GM18519 (cell line): ENCODE data around the gene VWA7.
"Not testable (repeated sequence)": the region's sequence is repeated elsewhere in the genome, so short reads cannot be mapped to it uniquely, and the experiment has no call there.

Source experiments
- ATAC-seq: cut with Tn5 transposase; IDR thresholded peaks from one replicate; pipeline ENCODE4 v1.9.1; 2021; ENCODE audit warnings: mild to moderate bottlenecking, moderate library complexity; ENCODE audit not compliant: unreplicated experiment, low FRiP score

The VWA7 gene

GRCh38 chr6:31776989-31777666 is at the start of gene VWA7:
VWA7 (minus strand) TSS chr6:31777328; CDS start chr6:31776779, 549 bp downstream.
- ATAC-seq, result no peak

GRCh38 chr6:31826793-31827285 is 49.7 kb upstream of the VWA7 start:
- no peak for ATAC-seq

- no peak for ATAC-seq
Measured at GRCh38 chr6:31825553-31825952, 48.4 kb upstream of the VWA7 start.

GRCh38 chr6:31823592-31824196 is 46.6 kb upstream of the VWA7 start:
- ATAC-seq, result not testable (repeated sequence)

DNA sequence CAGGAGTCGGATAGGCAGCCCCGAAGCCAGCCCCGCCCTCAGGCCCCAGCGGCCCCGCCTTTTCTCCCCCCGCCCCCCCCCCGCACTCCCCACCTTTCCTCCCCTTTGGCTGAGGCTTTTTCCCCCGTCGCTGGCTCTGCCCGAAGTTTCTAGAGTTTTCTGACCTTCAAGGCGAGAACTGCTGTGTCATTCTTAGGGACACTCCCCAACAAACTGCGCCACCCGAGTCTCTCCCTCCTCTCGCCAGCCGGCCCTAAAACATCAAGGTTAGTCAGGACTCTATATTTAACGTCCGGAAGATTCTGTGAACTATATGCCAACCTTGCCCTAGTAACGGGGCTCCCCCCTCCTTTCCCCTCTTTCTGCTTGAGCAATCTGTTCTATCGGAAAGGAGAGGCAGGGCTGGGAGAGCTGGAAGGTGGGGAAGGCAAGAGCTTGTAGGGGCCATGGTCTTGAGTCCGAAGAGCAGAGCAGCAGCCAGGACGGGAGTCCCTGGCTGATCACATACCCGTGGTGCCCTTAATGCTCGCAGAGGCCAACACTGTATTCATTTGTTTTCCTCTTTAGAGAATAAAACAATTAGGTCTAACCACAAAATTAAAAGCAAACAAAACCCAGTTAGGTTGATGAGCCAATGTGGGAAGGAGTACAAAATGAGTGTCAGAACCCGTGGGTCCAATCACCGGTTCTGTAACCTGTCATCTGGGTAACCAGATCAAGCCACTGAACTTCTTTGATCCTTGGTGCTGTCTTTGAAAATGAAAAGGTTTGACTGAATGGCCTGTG is 45.1 kb upstream of the VWA7 start:
- ATAC-seq, result no peak

GRCh38 chr6:31821301-31822035 is 44.3 kb upstream of the VWA7 start:
- no peak for ATAC-seq

DNA sequence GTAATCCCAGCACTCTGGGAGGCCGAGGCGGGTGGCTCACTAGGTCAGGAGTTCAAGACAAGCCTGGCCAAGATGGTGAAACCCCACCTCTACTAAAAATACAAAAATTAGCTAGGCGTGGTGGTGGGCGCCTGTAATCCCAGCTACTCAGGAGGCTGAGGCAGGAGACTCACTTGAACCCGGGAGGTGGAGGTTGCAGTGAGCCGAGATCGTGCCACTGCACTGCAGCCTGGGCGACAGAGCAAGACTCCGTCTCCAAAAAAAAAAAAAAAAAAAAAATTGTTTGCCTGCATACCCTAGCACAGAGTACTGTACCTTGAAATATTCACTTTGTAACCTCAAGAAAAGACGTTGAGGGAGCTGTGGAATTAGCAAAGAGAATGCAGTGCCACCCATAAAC is 43.3 kb upstream of the VWA7 start:
- not testable (repeated sequence) for ATAC-seq

GRCh38 chr6:31819871-31820299 is 42.8 kb upstream of the VWA7 start:
- no peak for ATAC-seq

- not testable (repeated sequence) for ATAC-seq
Measured at GRCh38 chr6:31817929-31818511, 40.9 kb upstream of the VWA7 start.

DNA sequence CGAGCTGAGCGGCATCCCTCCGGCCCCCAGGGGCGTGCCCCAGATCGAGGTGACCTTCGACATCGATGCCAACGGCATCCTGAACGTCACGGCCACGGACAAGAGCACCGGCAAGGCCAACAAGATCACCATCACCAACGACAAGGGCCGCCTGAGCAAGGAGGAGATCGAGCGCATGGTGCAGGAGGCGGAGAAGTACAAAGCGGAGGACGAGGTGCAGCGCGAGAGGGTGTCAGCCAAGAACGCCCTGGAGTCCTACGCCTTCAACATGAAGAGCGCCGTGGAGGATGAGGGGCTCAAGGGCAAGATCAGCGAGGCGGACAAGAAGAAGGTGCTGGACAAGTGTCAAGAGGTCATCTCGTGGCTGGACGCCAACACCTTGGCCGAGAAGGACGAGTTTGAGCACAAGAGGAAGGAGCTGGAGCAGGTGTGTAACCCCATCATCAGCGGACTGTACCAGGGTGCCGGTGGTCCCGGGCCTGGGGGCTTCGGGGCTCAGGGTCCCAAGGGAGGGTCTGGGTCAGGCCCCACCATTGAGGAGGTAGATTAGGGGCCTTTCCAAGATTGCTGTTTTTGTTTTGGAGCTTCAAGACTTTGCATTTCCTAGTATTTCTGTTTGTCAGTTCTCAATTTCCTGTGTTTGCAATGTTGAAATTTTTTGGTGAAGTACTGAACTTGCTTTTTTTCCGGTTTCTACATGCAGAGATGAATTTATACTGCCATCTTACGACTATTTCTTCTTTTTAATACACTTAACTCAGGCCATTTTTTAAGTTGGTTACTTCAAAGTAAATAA is 40.2 kb upstream of the VWA7 start:
- ATAC-seq, result not testable (repeated sequence)

DNA sequence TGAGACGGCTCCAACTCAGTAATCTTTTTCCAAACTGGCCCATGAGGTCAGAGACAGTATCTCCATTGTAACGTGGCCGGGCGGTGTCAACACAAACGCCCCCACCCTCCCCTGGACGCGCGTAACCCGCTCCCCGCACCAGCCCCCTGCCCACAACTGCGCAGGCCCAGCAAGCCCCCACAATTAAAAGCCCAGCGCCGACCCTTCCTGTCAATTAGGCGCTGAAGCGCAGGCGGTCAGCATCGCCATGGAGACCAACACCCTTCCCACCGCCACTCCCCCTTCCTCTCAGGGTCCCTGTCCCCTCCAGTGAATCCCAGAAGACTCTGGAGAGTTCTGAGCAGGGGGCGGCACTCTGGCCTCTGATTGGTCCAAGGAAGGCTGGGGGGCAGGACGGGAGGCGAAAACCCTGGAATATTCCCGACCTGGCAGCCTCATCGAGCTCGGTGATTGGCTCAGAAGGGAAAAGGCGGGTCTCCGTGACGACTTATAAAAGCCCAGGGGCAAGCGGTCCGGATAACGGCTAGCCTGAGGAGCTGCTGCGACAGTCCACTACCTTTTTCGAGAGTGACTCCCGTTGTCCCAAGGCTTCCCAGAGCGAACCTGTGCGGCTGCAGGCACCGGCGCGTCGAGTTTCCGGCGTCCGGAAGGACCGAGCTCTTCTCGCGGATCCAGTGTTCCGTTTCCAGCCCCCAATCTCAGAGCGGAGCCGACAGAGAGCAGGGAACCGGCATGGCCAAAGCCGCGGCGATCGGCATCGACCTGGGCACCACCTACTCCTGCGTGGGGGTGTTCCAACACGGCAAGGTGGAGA is 38.1 kb upstream of the VWA7 start, which contains the start of the genes HSPA1A and HSPA1L:
HSPA1A (plus strand) TSS at position 519 of the 814 bp plus-strand sequence; CDS start at position 733, 214 bp downstream.
HSPA1L (minus strand) TSS at position 259 of the 814 bp plus-strand sequence. CDS start 3,311 bp downstream, outside the sequence.
- no peak for ATAC-seq

DNA sequence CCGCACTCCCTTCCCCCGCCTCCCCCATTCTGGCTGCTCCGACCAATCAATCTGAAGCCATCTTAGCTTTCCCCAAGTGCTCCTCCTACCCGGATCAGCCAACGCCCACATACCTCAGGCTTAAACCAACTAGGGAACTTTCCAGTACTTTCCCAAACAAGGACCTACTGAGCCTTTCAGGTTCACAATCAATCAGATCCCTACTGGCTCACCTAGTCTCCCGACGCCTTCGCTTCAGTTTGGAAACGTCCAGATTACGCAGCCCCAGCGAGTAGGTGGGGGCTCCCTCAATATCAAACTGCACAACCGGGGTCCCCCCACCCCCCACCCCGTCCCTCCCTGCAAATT is 37.5 kb upstream of the VWA7 start:
- ATAC-seq, result no peak

GRCh38 chr6:31813465-31813849 is 36.3 kb upstream of the VWA7 start:
- ATAC-seq, result no peak

- no peak for ATAC-seq
Measured at GRCh38 chr6:31811645-31812044, 34.5 kb upstream of the VWA7 start.

- not testable (repeated sequence) for ATAC-seq
Measured at GRCh38 chr6:31808599-31808998, 31.5 kb upstream of the VWA7 start.

- peak; percentile 66 for ATAC-seq
Measured at GRCh38 chr6:31806470-31807272, 29.5 kb upstream of the VWA7 start, which contains the start of gene LSM2. LSM2 (minus strand) TSS chr6:31806966; CDS start chr6:31806757, 209 bp downstream.

- no peak for ATAC-seq
Measured at GRCh38 chr6:31805939-31806469, 28.9 kb upstream of the VWA7 start.
